Stimulated activated CD4-positive, alpha-beta T cell treated with anti-CD3 and anti-CD28 coated beads, Interleukin-4, amount 100 ng/mL, for 1 hour (primary cell): Measurements from ENCODE around the gene DNAJB14.

Source experiments
- DNase-seq: peaks from one replicate; pipeline ENCODE4 v3.0.0-alpha.2; 2020

DNAJB14 gene

GRCh38 chr4:99943904-99944437, 2.4 kb downstream of the DNAJB14 start:
- no peak for DNase-seq

GRCh38 chr4:99938243-99938753, 8.1 kb downstream of the DNAJB14 start:
- no peak for DNase-seq

GRCh38 chr4:99934891-99935290, 11.5 kb downstream of the DNAJB14 start:
- no peak for DNase-seq

GRCh38 chr4:99927566-99927965, 18.9 kb downstream of the DNAJB14 start:
- DNase-seq, result no peak

GRCh38 chr4:99921174-99921573, 25.2 kb downstream of the DNAJB14 start:
- no peak for DNase-seq

GRCh38 chr4:99918656-99919055, 27.8 kb downstream of the DNAJB14 start:
- no peak for DNase-seq

GRCh38 chr4:99917575-99917974, 28.8 kb downstream of the DNAJB14 start:
- no peak for DNase-seq

- no peak for DNase-seq
These were observed 31.0 kb downstream of the DNAJB14 start for GRCh38 chr4:99915449-99915848.

- no peak for DNase-seq
These were observed 51.4 kb downstream of the DNAJB14 start for GRCh38 chr4:99894998-99895397.

- DNase-seq, result peak; percentile 86
These were observed 52.0 kb downstream of the DNAJB14 start, which contains the start of gene LAMTOR3 for GRCh38 chr4:99894161-99894997. Gene LAMTOR3, minus strand, starts transcription at chr4:99894427. Its CDS starts 464 bp downstream, at chr4:99893963.

GRCh38 chr4:99893839-99894160, 52.6 kb downstream of the DNAJB14 start:
- no peak for DNase-seq

- no peak for DNase-seq
These were observed 53.4 kb downstream of the DNAJB14 start for GRCh38 chr4:99893029-99893428.

GRCh38 chr4:99891351-99891750, 55.1 kb downstream of the DNAJB14 start:
- DNase-seq, result no peak

GRCh38 chr4:99887837-99888236, 58.6 kb downstream of the DNAJB14 start:
- no peak for DNase-seq

- no peak for DNase-seq
These were observed 60.3 kb downstream of the DNAJB14 start for GRCh38 chr4:99886146-99886545.

- DNase-seq, result no peak
These were observed 60.7 kb downstream of the DNAJB14 start for GRCh38 chr4:99885687-99886086.

- DNase-seq, result no peak
These were observed 61.3 kb downstream of the DNAJB14 start for GRCh38 chr4:99885063-99885664.

GRCh38 chr4:99879458-99879857, 67.0 kb downstream of the DNAJB14 start:
- DNase-seq, result no peak

- DNase-seq, result no peak
These were observed 67.8 kb downstream of the DNAJB14 start for GRCh38 chr4:99878604-99879003.

GRCh38 chr4:99876946-99877345, 69.5 kb downstream of the DNAJB14 start:
- DNase-seq, result no peak

- DNase-seq, result no peak
These were observed 71.3 kb downstream of the DNAJB14 start for GRCh38 chr4:99875071-99875470.

- no peak for DNase-seq
These were observed 73.8 kb downstream of the DNAJB14 start for GRCh38 chr4:99872570-99872969.

GRCh38 chr4:99868126-99868596, 78.3 kb downstream of the DNAJB14 start:
- DNase-seq, result no peak

- DNase-seq, result no peak
These were observed 82.6 kb downstream of the DNAJB14 start for GRCh38 chr4:99863804-99864203.
